ENCODE results near the gene F7.

The F7 gene

GRCh38 chr13:113151745-113152690 lies 46.4 kb downstream of the F7 start:
- Histone ChIP-seq H3K9me3 (ENCODE audit: control insufficient read depth in 2 of 2, low read length in 2 of 2) (no peaks in the 10 kb centered on the region), H3K27me3 (ENCODE audit: control insufficient read depth in 1 of 2, insufficient read depth in 2 of 2, low read length in 2 of 2) (no peaks in the 10 kb centered on the region), H3K36me3 (ENCODE audit: control insufficient read depth in 2 of 2, insufficient read depth in 2 of 2, low read length in 2 of 2) (no peaks in the 10 kb centered on the region), H3K27ac (ENCODE audit: low read length) (no peak overlapping the region), H3K4me1 (ENCODE audit: control insufficient read depth, insufficient read depth, low read length) (peaks cover 17% of the 10 kb centered on the region), H3K9ac (ENCODE audit: low read length in 2 of 2) (peak overlapping the region in 1 of 2 donors; percentile 2), H3K4me3 (ENCODE audit: low read length in 2 of 2) (peak overlapping the region in 1 of 2 donors; percentile 8)

GRCh38 chr13:113152691-113152983 lies 47.0 kb downstream of the F7 start:
- no peaks in the 10 kb centered on the region for H3K9me3 ChIP-seq (ENCODE audit: control insufficient read depth in 2 of 2, low read length in 2 of 2)
- H3K36me3 ChIP-seq (ENCODE audit: control insufficient read depth in 2 of 2, insufficient read depth in 2 of 2, low read length in 2 of 2), result no peaks in the 10 kb centered on the region
- peak overlapping the region in 1 of 2 donors; percentile 21 for H3K9ac ChIP-seq (ENCODE audit: low read length in 2 of 2)
- peaks cover 17% of the 10 kb centered on the region for H3K4me1 ChIP-seq (ENCODE audit: control insufficient read depth, insufficient read depth, low read length)
- no peaks in the 10 kb centered on the region for H3K27me3 ChIP-seq (ENCODE audit: control insufficient read depth in 1 of 2, insufficient read depth in 2 of 2, low read length in 2 of 2)
- peak overlapping the region in 1 of 2 donors; percentile 74 for H3K4me3 ChIP-seq (ENCODE audit: low read length in 2 of 2)
- peak overlapping the region; percentile 74 for H3K27ac ChIP-seq (ENCODE audit: low read length)

- no peaks in the 10 kb centered on the region for H3K9me3 ChIP-seq (ENCODE audit: control insufficient read depth in 2 of 2, low read length in 2 of 2)
- peak overlapping the region; percentile 74 for H3K27ac ChIP-seq (ENCODE audit: low read length)
- peaks cover 0 to 1% of the 10 kb centered on the region in 2 donors for H3K27me3 ChIP-seq (ENCODE audit: control insufficient read depth in 1 of 2, insufficient read depth in 2 of 2, low read length in 2 of 2)
- no peaks in the 10 kb centered on the region for H3K36me3 ChIP-seq (ENCODE audit: control insufficient read depth in 2 of 2, insufficient read depth in 2 of 2, low read length in 2 of 2)
- H3K9ac ChIP-seq (ENCODE audit: low read length in 2 of 2), result peak overlapping the region; percentile 72 to 76
- H3K4me3 ChIP-seq (ENCODE audit: low read length in 2 of 2), result peak overlapping the region; percentile 74 to 77
- peaks cover 17% of the 10 kb centered on the region for H3K4me1 ChIP-seq (ENCODE audit: control insufficient read depth, insufficient read depth, low read length)
Observed at GRCh38 chr13:113152984-113153809, 47.6 kb downstream of the F7 start.

- peak overlapping the region; percentile 74 for H3K27ac ChIP-seq (ENCODE audit: low read length)
- H3K27me3 ChIP-seq (ENCODE audit: control insufficient read depth in 1 of 2, insufficient read depth in 2 of 2, low read length in 2 of 2), result peaks cover 0 to 4% of the 10 kb centered on the region in 2 donors
- no peaks in the 10 kb centered on the region for H3K9me3 ChIP-seq (ENCODE audit: control insufficient read depth in 2 of 2, low read length in 2 of 2)
- no peaks in the 10 kb centered on the region for H3K36me3 ChIP-seq (ENCODE audit: control insufficient read depth in 2 of 2, insufficient read depth in 2 of 2, low read length in 2 of 2)
- H3K9ac ChIP-seq (ENCODE audit: low read length in 2 of 2), result peak overlapping the region; percentile 72 to 76
- H3K4me3 ChIP-seq (ENCODE audit: low read length in 2 of 2), result peak overlapping the region; percentile 74 to 77
- peaks cover 17% of the 10 kb centered on the region for H3K4me1 ChIP-seq (ENCODE audit: control insufficient read depth, insufficient read depth, low read length)
Observed at GRCh38 chr13:113153810-113154748, 48.5 kb downstream of the F7 start.

GRCh38 chr13:113155201-113155600 lies 49.6 kb downstream of the F7 start:
- Histone ChIP-seq H3K4me3 (ENCODE audit: low read length in 2 of 2) (no peak overlapping the region), H3K9me3 (ENCODE audit: control insufficient read depth in 2 of 2, low read length in 2 of 2) (no peaks in the 10 kb centered on the region), H3K36me3 (ENCODE audit: control insufficient read depth in 2 of 2, insufficient read depth in 2 of 2, low read length in 2 of 2) (no peaks in the 10 kb centered on the region), H3K4me1 (ENCODE audit: control insufficient read depth, insufficient read depth, low read length) (peaks cover 17% of the 10 kb centered on the region), H3K27me3 (ENCODE audit: control insufficient read depth in 1 of 2, insufficient read depth in 2 of 2, low read length in 2 of 2) (peaks cover 4 to 8% of the 10 kb centered on the region in 2 donors), H3K27ac (ENCODE audit: low read length) (no peak overlapping the region), H3K9ac (ENCODE audit: low read length in 2 of 2) (no peak overlapping the region)

- Histone ChIP-seq H3K27ac (ENCODE audit: low read length) (no peak overlapping the region), H3K4me3 (ENCODE audit: low read length in 2 of 2) (no peak overlapping the region), H3K4me1 (ENCODE audit: control insufficient read depth, insufficient read depth, low read length) (peaks cover 20% of the 10 kb centered on the region), H3K27me3 (ENCODE audit: control insufficient read depth in 1 of 2, insufficient read depth in 2 of 2, low read length in 2 of 2) (peaks cover 8% of the 10 kb centered on the region in 2 donors), H3K9ac (ENCODE audit: low read length in 2 of 2) (no peak overlapping the region), H3K36me3 (ENCODE audit: control insufficient read depth in 2 of 2, insufficient read depth in 2 of 2, low read length in 2 of 2) (no peaks in the 10 kb centered on the region), H3K9me3 (ENCODE audit: control insufficient read depth in 2 of 2, low read length in 2 of 2) (no peaks in the 10 kb centered on the region)
Observed at GRCh38 chr13:113155982-113156655, 50.5 kb downstream of the F7 start.

GRCh38 chr13:113157206-113157928 lies 51.8 kb downstream of the F7 start:
- no peak overlapping the region for H3K4me3 ChIP-seq (ENCODE audit: low read length in 2 of 2)
- H3K27ac ChIP-seq (ENCODE audit: low read length), result no peak overlapping the region
- peaks cover 8 to 9% of the 10 kb centered on the region in 2 donors for H3K27me3 ChIP-seq (ENCODE audit: control insufficient read depth in 1 of 2, insufficient read depth in 2 of 2, low read length in 2 of 2)
- no peak overlapping the region for H3K9ac ChIP-seq (ENCODE audit: low read length in 2 of 2)
- no peaks in the 10 kb centered on the region for H3K9me3 ChIP-seq (ENCODE audit: control insufficient read depth in 2 of 2, low read length in 2 of 2)
- H3K36me3 ChIP-seq (ENCODE audit: control insufficient read depth in 2 of 2, insufficient read depth in 2 of 2, low read length in 2 of 2), result no peaks in the 10 kb centered on the region
- H3K4me1 ChIP-seq (ENCODE audit: control insufficient read depth, insufficient read depth, low read length), result peaks cover 18% of the 10 kb centered on the region

GRCh38 chr13:113157929-113158747 lies 52.5 kb downstream of the F7 start, which contains the start of gene PROZ:
TSS of gene PROZ (plus strand) at chr13:113158648. CDS start at chr13:113158661, 13 bp downstream.
- H3K27me3 ChIP-seq (ENCODE audit: control insufficient read depth in 1 of 2, insufficient read depth in 2 of 2, low read length in 2 of 2), result peaks cover 9 to 13% of the 10 kb centered on the region in 2 donors
- H3K36me3 ChIP-seq (ENCODE audit: control insufficient read depth in 2 of 2, insufficient read depth in 2 of 2, low read length in 2 of 2), result no peaks in the 10 kb centered on the region
- peaks cover 12% of the 10 kb centered on the region for H3K4me1 ChIP-seq (ENCODE audit: control insufficient read depth, insufficient read depth, low read length)
- H3K9ac ChIP-seq (ENCODE audit: low read length in 2 of 2), result no peak within 1 kb of the TSS
- H3K27ac ChIP-seq (ENCODE audit: low read length), result no peak within 1 kb of the TSS
- no peak within 1 kb of the TSS for H3K4me3 ChIP-seq (ENCODE audit: low read length in 2 of 2)
- H3K9me3 ChIP-seq (ENCODE audit: control insufficient read depth in 2 of 2, low read length in 2 of 2), result no peaks in the 10 kb centered on the region

GRCh38 chr13:113158946-113159345 lies 53.4 kb downstream of the F7 start:
- Histone ChIP-seq H3K4me1 (ENCODE audit: control insufficient read depth, insufficient read depth, low read length) (peaks cover 7% of the 10 kb centered on the region), H3K27ac (ENCODE audit: low read length) (no peak overlapping the region), H3K4me3 (ENCODE audit: low read length in 2 of 2) (no peak overlapping the region), H3K36me3 (ENCODE audit: control insufficient read depth in 2 of 2, insufficient read depth in 2 of 2, low read length in 2 of 2) (no peaks in the 10 kb centered on the region), H3K9ac (ENCODE audit: low read length in 2 of 2) (no peak overlapping the region), H3K27me3 (ENCODE audit: control insufficient read depth in 1 of 2, insufficient read depth in 2 of 2, low read length in 2 of 2) (peaks cover 9 to 19% of the 10 kb centered on the region in 2 donors), H3K9me3 (ENCODE audit: control insufficient read depth in 2 of 2, low read length in 2 of 2) (no peaks in the 10 kb centered on the region)
